ENCODE measurements around the gene ASTL. TPM values are rescaled to one million over a fixed set of nuclear protein-coding genes. Genes with fewer than 3 reads are reported as not detected.

ASTL gene
- total RNA-seq, 1 donor from 2014 or later, result not detected

- no peak overlapping the region for H2AFZ ChIP-seq (ENCODE audit: low read depth, low read length)
- no peak overlapping the region for H3K4me2 ChIP-seq (ENCODE audit: low read length)
- Mint-ChIP-seq H3K27me3 (ENCODE audit: low read depth, unreplicated experiment) (peaks cover 65% of the 10 kb centered on the region), H3K4me1 (ENCODE audit: low read depth, unreplicated experiment) (peaks cover under 1% of the 10 kb centered on the region), H3K9me3 (ENCODE audit: unreplicated experiment) (peaks cover 4% of the 10 kb centered on the region), H3K27ac (ENCODE audit: unreplicated experiment) (no peak overlapping the region), H3K4me3 (ENCODE audit: unreplicated experiment) (no peak overlapping the region), H3K36me3 (ENCODE audit: low read depth, unreplicated experiment) (no peaks in the 10 kb centered on the region)
- no peaks in the 10 kb centered on the region for H3K79me2 ChIP-seq (ENCODE audit: insufficient read depth, low read length)
- DNase-seq (ENCODE audit: low read depth) (no peak), FAIRE-seq (no peak)
- no peaks in the 10 kb centered on the region for H3K9me3 ChIP-seq (ENCODE audit: insufficient read depth, low read depth, low read length)
- H3K4me1 ChIP-seq (ENCODE audit: insufficient read depth, low read length), result peaks cover 2% of the 10 kb centered on the region
- H3K27me3 ChIP-seq (ENCODE audit: insufficient read depth, low read length), result peaks cover 28% of the 10 kb centered on the region
- H4K20me1 ChIP-seq (ENCODE audit: insufficient read depth, low read length), result no peaks in the 10 kb centered on the region
- no peak overlapping the region for H3K27ac ChIP-seq (ENCODE audit: low read depth, low read length)
- no peaks in the 10 kb centered on the region for H3K36me3 ChIP-seq (ENCODE audit: insufficient read depth, low read length)
- no peak overlapping the region for H3K9ac ChIP-seq (ENCODE audit: low read length)
- no peak for TF ChIP-seq EZH2 (IDR thresholded peaks at IDR 0.05; ENCODE audit: insufficient read depth, low read length)
- TF ChIP-seq CTCF (IDR thresholded peaks at IDR 0.05; ENCODE audit: insufficient read depth, low read depth, low read length), result no peak
- H3K4me3 ChIP-seq (ENCODE audit: insufficient read depth, low read depth, low read length), result no peak overlapping the region
Observed at GRCh38 chr2:96113951-96114350, 24.4 kb downstream of the ASTL start.

GRCh38 chr2:96113367-96113677 is 25.0 kb downstream of the ASTL start:
- Histone ChIP-seq H3K4me2 (ENCODE audit: low read length) (no peak overlapping the region), H3K36me3 (ENCODE audit: insufficient read depth, low read length) (no peaks in the 10 kb centered on the region), H3K79me2 (ENCODE audit: insufficient read depth, low read length) (no peaks in the 10 kb centered on the region), H3K9me3 (ENCODE audit: insufficient read depth, low read depth, low read length) (no peaks in the 10 kb centered on the region), H3K27ac (ENCODE audit: low read depth, low read length) (no peak overlapping the region), H3K27me3 (ENCODE audit: insufficient read depth, low read length) (peaks cover 26% of the 10 kb centered on the region), H3K4me3 (ENCODE audit: insufficient read depth, low read depth, low read length) (no peak overlapping the region), H2AFZ (ENCODE audit: low read depth, low read length) (no peak overlapping the region), H3K9ac (ENCODE audit: low read length) (no peak overlapping the region), H4K20me1 (ENCODE audit: insufficient read depth, low read length) (no peaks in the 10 kb centered on the region), H3K4me1 (ENCODE audit: insufficient read depth, low read length) (peaks cover 2% of the 10 kb centered on the region)
- no peak overlapping the region for H3K27ac Mint-ChIP-seq (ENCODE audit: unreplicated experiment)
- H3K4me1 Mint-ChIP-seq (ENCODE audit: low read depth, unreplicated experiment), result peaks cover 5% of the 10 kb centered on the region
- TF ChIP-seq EZH2 (IDR thresholded peaks at IDR 0.05; ENCODE audit: insufficient read depth, low read length), result no peak
- no peak for TF ChIP-seq CTCF (IDR thresholded peaks at IDR 0.05; ENCODE audit: insufficient read depth, low read depth, low read length)
- no peaks in the 10 kb centered on the region for H3K36me3 Mint-ChIP-seq (ENCODE audit: low read depth, unreplicated experiment)
- H3K9me3 Mint-ChIP-seq (ENCODE audit: unreplicated experiment), result peaks cover 4% of the 10 kb centered on the region
- DNase-seq (ENCODE audit: low read depth), result no peak
- H3K27me3 Mint-ChIP-seq (ENCODE audit: low read depth, unreplicated experiment), result peaks cover 59% of the 10 kb centered on the region
- no peak overlapping the region for H3K4me3 Mint-ChIP-seq (ENCODE audit: unreplicated experiment)
- FAIRE-seq, result no peak

DNA sequence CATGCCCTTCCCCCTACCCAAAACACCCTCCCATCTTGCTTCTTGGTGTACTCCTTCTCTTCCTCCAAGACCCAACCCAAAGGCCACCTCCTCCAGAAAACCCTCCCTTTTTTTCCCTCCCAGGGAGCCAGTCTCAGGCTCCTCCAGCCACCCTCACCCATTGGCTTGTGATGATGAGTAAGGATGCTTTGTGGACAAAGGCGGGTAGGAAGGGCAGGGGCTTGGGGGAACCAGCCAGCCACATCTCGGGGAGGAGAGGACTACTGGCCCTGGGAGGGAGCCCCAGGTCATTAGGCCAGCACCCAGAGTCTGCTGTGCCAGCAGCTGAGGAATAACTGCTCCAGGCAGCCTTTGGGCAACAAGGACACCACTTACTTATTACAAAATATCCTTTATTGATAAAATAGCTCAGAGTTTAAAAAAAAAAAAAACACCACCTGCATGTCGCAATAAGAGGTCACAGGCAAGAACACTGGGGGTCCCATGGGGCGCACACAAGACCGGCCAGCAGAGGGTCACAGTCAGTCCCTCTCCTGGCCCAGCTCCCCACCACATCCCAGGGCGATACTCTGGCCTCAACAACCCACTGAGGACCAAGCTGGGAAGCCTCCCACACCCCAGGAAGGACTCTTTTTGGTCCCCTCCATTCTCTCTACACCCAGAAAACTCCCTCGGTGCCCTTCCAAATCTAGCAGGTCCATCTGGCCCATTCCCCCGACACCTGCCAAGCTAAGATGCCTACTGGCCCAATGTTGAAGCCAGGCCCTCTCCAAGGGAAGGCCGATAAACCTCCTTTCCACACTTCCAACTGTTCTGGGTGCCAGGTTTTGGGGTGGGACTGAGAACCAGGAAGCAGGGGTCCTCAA is 25.6 kb downstream of the ASTL start:
- peaks cover 23% of the 10 kb centered on the region for H3K27me3 ChIP-seq (ENCODE audit: insufficient read depth, low read length)
- no peak overlapping the region for H3K27ac Mint-ChIP-seq (ENCODE audit: unreplicated experiment)
- peaks cover 2% of the 10 kb centered on the region for H3K4me1 ChIP-seq (ENCODE audit: insufficient read depth, low read length)
- no peak overlapping the region for H3K9ac ChIP-seq (ENCODE audit: low read length)
- H2AFZ ChIP-seq (ENCODE audit: low read depth, low read length), result no peak overlapping the region
- peaks cover 5% of the 10 kb centered on the region for H3K4me1 Mint-ChIP-seq (ENCODE audit: low read depth, unreplicated experiment)
- no peaks in the 10 kb centered on the region for H3K9me3 ChIP-seq (ENCODE audit: insufficient read depth, low read depth, low read length)
- no peak for TF ChIP-seq CTCF (IDR thresholded peaks at IDR 0.05; ENCODE audit: insufficient read depth, low read depth, low read length)
- TF ChIP-seq EZH2 (IDR thresholded peaks at IDR 0.05; ENCODE audit: insufficient read depth, low read length), result no peak
- H3K9me3 Mint-ChIP-seq (ENCODE audit: unreplicated experiment), result peaks cover 4% of the 10 kb centered on the region
- no peak overlapping the region for H3K4me3 ChIP-seq (ENCODE audit: insufficient read depth, low read depth, low read length)
- H3K27me3 Mint-ChIP-seq (ENCODE audit: low read depth, unreplicated experiment), result peaks cover 55% of the 10 kb centered on the region
- no peaks in the 10 kb centered on the region for H4K20me1 ChIP-seq (ENCODE audit: insufficient read depth, low read length)
- no peaks in the 10 kb centered on the region for H3K79me2 ChIP-seq (ENCODE audit: insufficient read depth, low read length)
- no peak for DNase-seq (ENCODE audit: low read depth)
- no peak overlapping the region for H3K4me2 ChIP-seq (ENCODE audit: low read length)
- no peak for FAIRE-seq
- no peaks in the 10 kb centered on the region for H3K36me3 Mint-ChIP-seq (ENCODE audit: low read depth, unreplicated experiment)
- no peak overlapping the region for H3K4me3 Mint-ChIP-seq (ENCODE audit: unreplicated experiment)
- no peak overlapping the region for H3K27ac ChIP-seq (ENCODE audit: low read depth, low read length)
- H3K36me3 ChIP-seq (ENCODE audit: insufficient read depth, low read length), result no peaks in the 10 kb centered on the region

Measured in astrocyte (in vitro differentiated cells and primary cell).